ENCODE data around the gene IZUMO3.

GRCh38 chr9:24504521-24504920 lies 41.2 kb downstream of the IZUMO3 start:
- no peak for TF ChIP-seq POLR2A (IDR thresholded peaks at IDR 0.05)
- TF ChIP-seq, protein P1, sequence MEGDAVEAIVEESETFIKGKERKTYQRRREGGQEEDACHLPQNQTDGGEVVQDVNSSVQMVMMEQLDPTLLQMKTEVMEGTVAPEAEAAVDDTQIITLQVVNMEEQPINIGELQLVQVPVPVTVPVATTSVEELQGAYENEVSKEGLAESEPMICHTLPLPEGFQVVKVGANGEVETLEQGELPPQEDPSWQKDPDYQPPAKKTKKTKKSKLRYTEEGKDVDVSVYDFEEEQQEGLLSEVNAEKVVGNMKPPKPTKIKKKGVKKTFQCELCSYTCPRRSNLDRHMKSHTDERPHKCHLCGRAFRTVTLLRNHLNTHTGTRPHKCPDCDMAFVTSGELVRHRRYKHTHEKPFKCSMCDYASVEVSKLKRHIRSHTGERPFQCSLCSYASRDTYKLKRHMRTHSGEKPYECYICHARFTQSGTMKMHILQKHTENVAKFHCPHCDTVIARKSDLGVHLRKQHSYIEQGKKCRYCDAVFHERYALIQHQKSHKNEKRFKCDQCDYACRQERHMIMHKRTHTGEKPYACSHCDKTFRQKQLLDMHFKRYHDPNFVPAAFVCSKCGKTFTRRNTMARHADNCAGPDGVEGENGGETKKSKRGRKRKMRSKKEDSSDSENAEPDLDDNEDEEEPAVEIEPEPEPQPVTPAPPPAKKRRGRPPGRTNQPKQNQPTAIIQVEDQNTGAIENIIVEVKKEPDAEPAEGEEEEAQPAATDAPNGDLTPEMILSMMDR (IDR thresholded peaks at IDR 0.05), result no peak

All from lower leg skin (tissue), 3 donors.